ENCODE measurements around the gene RTKN2.

RTKN2 gene

DNA sequence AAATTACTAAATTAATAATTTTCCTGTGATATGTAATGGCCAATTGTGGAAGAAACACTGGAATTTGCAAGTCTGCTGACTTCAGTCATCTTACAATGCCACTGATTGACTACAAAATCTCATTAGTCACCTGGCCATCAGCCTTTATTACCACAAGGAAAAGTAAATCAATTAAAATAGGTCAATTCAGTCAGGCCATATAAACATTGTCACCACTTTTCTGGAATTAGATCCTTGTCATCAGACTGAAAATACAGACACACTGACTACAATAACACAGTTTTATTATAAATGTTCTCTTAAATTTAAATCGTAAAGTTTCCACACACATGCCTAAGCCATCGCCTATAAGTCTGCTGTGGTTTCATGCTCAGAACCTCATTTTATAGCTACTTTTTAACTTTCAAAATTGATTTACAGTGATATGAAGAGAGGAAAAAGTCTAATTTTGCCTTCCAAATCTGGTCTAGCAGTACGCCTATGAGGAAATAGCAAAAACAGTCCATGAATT lies 54.2 kb downstream of the RTKN2 start:
- no peak overlapping the region for H3K4me3 ChIP-seq (ENCODE audit: low read depth, low read length)
- TF ChIP-seq, protein P1, sequence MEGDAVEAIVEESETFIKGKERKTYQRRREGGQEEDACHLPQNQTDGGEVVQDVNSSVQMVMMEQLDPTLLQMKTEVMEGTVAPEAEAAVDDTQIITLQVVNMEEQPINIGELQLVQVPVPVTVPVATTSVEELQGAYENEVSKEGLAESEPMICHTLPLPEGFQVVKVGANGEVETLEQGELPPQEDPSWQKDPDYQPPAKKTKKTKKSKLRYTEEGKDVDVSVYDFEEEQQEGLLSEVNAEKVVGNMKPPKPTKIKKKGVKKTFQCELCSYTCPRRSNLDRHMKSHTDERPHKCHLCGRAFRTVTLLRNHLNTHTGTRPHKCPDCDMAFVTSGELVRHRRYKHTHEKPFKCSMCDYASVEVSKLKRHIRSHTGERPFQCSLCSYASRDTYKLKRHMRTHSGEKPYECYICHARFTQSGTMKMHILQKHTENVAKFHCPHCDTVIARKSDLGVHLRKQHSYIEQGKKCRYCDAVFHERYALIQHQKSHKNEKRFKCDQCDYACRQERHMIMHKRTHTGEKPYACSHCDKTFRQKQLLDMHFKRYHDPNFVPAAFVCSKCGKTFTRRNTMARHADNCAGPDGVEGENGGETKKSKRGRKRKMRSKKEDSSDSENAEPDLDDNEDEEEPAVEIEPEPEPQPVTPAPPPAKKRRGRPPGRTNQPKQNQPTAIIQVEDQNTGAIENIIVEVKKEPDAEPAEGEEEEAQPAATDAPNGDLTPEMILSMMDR (IDR thresholded peaks at IDR 0.05; ENCODE audit: low read depth, low read length), result no peak
- no peak for DNase-seq (ENCODE audit: low read depth, low spot score)
- in situ Hi-C loops (cut with HindIII; ENCODE audit: low sequenced_read_pairs), result no loop called here

DNA sequence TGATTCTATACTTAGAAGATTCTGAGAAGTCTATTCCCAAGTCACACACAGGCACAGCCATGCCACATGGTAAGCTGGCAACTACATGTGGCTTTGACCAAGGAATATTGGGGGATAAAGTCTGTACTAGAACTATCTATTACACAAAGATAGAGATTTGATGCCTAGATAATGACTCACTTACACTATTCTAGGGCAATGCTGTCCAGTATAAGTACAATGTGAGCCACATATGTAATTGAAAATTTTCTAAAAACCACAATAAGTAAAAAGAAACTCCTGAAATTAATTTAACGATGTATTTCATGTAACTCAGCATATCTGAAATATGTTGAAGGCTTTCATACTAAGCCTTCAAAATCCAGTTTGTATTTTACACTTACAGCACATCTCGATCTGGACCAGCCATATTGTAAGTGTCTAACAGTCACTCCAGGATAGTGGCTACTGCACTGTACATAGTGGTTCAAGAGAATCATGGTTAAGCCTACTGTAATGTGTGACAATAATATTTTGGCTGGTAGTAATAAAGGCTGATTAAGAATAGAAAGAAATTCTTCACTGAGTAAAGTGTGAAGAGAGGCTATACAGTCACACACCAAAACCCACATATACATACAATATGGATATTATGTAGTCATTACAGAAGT lies 62.8 kb downstream of the RTKN2 start:
- in situ Hi-C loops (cut with HindIII; ENCODE audit: low sequenced_read_pairs), result no loop called here
- TF ChIP-seq, protein P1 (IDR thresholded peaks at IDR 0.05; ENCODE audit: low read depth, low read length), result no peak
- no peak for DNase-seq (ENCODE audit: low read depth, low spot score)
- H3K4me3 ChIP-seq (ENCODE audit: low read depth, low read length), result no peak overlapping the region

DNA sequence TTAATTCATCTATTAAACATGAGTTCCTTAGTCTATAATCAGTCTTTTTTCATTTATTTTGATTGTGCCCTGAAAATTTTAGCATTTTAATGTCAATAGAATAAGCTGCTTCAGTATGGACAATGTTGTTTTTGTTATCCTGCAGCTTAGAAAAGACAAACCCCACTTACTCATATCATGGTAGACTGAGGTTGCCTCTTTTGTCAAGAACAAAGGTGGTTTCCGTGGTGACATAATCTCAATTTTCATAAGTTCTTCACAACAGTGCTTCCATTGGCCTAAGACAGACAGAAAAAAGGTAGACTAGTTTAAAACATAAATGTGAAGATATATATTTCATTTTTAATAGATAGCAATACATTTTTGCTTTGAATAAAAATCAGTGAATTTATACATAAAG lies 69.1 kb downstream of the RTKN2 start:
- TF ChIP-seq, protein P1 (IDR thresholded peaks at IDR 0.05; ENCODE audit: low read depth, low read length), result no peak
- no peak overlapping the region for H3K4me3 ChIP-seq (ENCODE audit: low read depth, low read length)
- in situ Hi-C loops (cut with HindIII; ENCODE audit: low sequenced_read_pairs), result no loop called here
- DNase-seq (ENCODE audit: low read depth, low spot score), result no peak

DNA sequence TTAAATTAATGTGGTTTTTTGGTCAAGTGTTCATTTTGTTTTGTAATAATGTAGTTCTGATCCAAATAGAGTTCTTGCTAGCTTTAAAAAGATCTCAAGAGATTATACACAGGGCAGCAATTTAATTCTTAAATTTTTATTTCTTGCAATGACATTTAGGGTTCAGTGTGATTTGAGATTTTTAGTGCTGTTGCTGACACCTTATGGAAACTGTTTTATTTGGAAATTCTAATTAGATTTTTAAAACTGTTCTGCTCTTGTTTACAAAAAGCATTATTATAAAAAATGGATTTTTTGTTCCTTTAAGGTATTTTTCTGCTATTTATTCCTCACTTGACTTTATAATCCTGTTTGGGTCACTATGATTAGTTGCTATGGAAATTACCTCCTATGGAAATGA lies 72.1 kb downstream of the RTKN2 start:
- H3K4me3 ChIP-seq (ENCODE audit: low read depth, low read length), result no peak overlapping the region
- in situ Hi-C loops (cut with HindIII; ENCODE audit: low sequenced_read_pairs), result no loop called here
- no peak for DNase-seq (ENCODE audit: low read depth, low spot score)
- TF ChIP-seq, protein P1 (IDR thresholded peaks at IDR 0.05; ENCODE audit: low read depth, low read length), result no peak

DNA sequence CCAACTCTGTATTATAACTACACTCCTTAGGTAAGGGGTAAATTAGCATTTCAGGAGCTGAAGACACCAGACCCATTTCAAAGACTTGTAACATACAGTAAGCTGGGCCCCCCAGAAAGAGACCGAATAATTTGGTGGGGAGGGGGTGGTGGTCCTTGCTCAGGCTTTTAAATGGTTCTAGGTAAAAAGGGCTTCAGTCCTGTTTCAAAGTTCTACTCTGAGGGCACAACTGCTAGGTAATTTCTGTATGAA lies 73.0 kb downstream of the RTKN2 start:
- DNase-seq (ENCODE audit: low read depth, low spot score), result no peak
- H3K4me3 ChIP-seq (ENCODE audit: low read depth, low read length), result no peak overlapping the region
- in situ Hi-C loops (cut with HindIII; ENCODE audit: low sequenced_read_pairs), result no loop called here
- TF ChIP-seq, protein P1 (IDR thresholded peaks at IDR 0.05; ENCODE audit: low read depth, low read length), result no peak

DNA sequence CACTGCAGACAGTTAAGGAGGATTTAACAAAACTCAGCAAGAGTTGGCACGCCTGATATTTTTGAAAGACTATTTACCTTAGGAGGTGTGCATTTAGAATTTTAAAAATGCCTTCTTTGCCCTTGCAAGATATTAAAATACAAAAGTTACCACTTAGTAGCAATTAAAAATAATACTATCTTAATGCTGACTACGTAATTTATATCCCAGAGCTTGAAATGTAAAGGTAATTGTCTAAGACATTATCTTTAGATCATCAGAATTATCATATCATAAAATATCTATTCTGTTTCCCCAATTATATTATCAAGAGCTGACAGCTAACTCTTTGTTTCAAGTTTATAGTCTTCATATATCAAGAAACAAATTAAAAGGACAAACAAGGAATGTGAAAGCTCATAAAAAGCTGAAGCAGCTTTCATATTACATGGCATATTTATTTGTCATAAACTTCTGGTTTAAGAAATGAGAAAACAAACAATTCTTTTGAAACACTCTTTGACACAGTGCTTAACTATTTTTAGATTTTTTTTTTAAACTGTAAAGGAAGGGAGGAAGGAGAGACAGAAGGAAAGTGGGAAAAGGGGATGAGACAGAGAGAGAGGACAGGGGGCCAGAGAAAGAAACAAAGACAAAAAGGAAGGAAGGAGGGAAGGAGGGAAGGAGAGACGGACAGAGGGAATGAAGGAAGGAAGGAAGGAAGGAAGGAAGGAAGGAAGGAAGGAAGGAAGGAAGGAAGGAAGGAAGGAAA lies 73.5 kb downstream of the RTKN2 start:
- no peak overlapping the region for H3K4me3 ChIP-seq (ENCODE audit: low read depth, low read length)
- no peak for DNase-seq (ENCODE audit: low read depth, low spot score)
- in situ Hi-C loops (cut with HindIII; ENCODE audit: low sequenced_read_pairs), result no loop called here
- TF ChIP-seq, protein P1 (IDR thresholded peaks at IDR 0.05; ENCODE audit: low read depth, low read length), result no peak
